GM20000 (cell line): ENCODE data around the gene DNMBP.

ENCODE experiments used
- DNase-seq: peaks from one replicate; pipeline ENCODE4 v3.0.0; 2012; ENCODE audit warnings: low spot score
- CTCF ChIP-seq: IDR thresholded peaks from 2 replicates; pipeline ENCODE4 v1.5.1; 2012; ENCODE audit warnings: mild to moderate bottlenecking, control low read depth; ENCODE audit errors: extremely low read depth, missing control alignments

The DNMBP gene

GRCh38 chr10:100006243-100006886 lies 3.4 kb downstream of the DNMBP start:
- peak; percentile 55 for DNase-seq
- no peak for TF ChIP-seq CTCF

- TF ChIP-seq CTCF: no peak
- DNase-seq: no peak
Measured at GRCh38 chr10:100004805-100005510, 4.8 kb downstream of the DNMBP start.

- no peak for TF ChIP-seq CTCF
- DNase-seq: no peak
Measured at GRCh38 chr10:100000109-100000644, 9.6 kb downstream of the DNMBP start.

GRCh38 chr10:99999319-100000108 lies 10.2 kb downstream of the DNMBP start:
- no peak for DNase-seq
- TF ChIP-seq CTCF: no peak

GRCh38 chr10:99998889-99999288 lies 10.9 kb downstream of the DNMBP start:
- TF ChIP-seq CTCF: no peak
- DNase-seq: no peak

GRCh38 chr10:99996671-99997648 lies 12.8 kb downstream of the DNMBP start:
- no peak for TF ChIP-seq CTCF
- DNase-seq: no peak
